Measurements from ENCODE around the gene LMCD1.

GRCh38 chr3:8599146-8599545 is 97.5 kb downstream of the LMCD1 start:
- TF ChIP-seq POLR2AphosphoS2 (conservative IDR thresholded peaks at IDR 0.05; ENCODE audit: low read length) (no peak), CTCF (IDR thresholded peaks at IDR 0.05) (no peak), POLR2A (IDR thresholded peaks at IDR 0.05; ENCODE audit: low read length) (no peak), CEBPB (IDR thresholded peaks at IDR 0.05) (no peak), MAX (IDR thresholded peaks at IDR 0.05) (no peak), E2F6 (IDR thresholded peaks at IDR 0.05; ENCODE audit: borderline replicate concordance, low read depth) (no peak)
